ENCODE measurements around the gene CFAP74. TPM values are rescaled to one million over a fixed set of nuclear protein-coding genes. Genes with fewer than 3 reads are reported as not detected.
A peak's percentile ranks its signal among the peaks of the same experiment; 100 is the strongest.

CFAP74 gene
- total and polyA plus RNA-seq, 2 of the 13 experiments (the other 11 are each of a cell fraction or from before 2014, with no cell fraction given), result 0.27 to 0.62 TPM

GRCh38 chr1:2046953-2047748, 43.6 kb upstream of the CFAP74 start (continued):
- TF ChIP-seq ZBED4 (CRISPR knock-in tag; IDR thresholded peaks at IDR 0.05; ENCODE audit: borderline replicate concordance) (0 out of 2 replicates have a peak, but pooled peaks have one; percentile 29), ZBTB43 (CRISPR knock-in tag; conservative IDR thresholded peaks at IDR 0.05) (0 out of 2 replicates have a peak, but pooled peaks have one; percentile 17), PATZ1 (CRISPR knock-in tag; IDR thresholded peaks at IDR 0.05) (peak; percentile 56; the same call in 1 of the 2 replicates), RCOR2 (CRISPR knock-in tag; IDR thresholded peaks at IDR 0.05) (0 out of 2 replicates have a peak, but pooled peaks have one; percentile 50), CHD4 (IDR thresholded peaks at IDR 0.05; ENCODE audit: borderline replicate concordance, low read length) (no peak), NFYC (CRISPR knock-in tag; IDR thresholded peaks at IDR 0.05) (peak; percentile 28; the same call in 1 of the 2 replicates), DRAP1 (CRISPR knock-in tag; IDR thresholded peaks at IDR 0.05) (0 out of 2 replicates have a peak, but pooled peaks have one; percentile 43), NR2F6 (IDR thresholded peaks at IDR 0.05) (peak; percentile 78), NR2F6 (CRISPR knock-in tag; IDR thresholded peaks at IDR 0.05) (peak; percentile 71; the same call in 1 of the 2 replicates), ZFP91 (CRISPR knock-in tag; IDR thresholded peaks at IDR 0.05; ENCODE audit: borderline replicate concordance) (0 out of 2 replicates have a peak, but pooled peaks have one; percentile 11), ZNF720 (CRISPR knock-in tag; IDR thresholded peaks at IDR 0.05) (no peak), CREM (IDR thresholded peaks at IDR 0.05) (peak; percentile 63), CREM (CRISPR knock-in tag; IDR thresholded peaks at IDR 0.05) (no peak), ZNF30 (CRISPR knock-in tag; IDR thresholded peaks at IDR 0.05) (no peak), CBX1 (IDR thresholded peaks at IDR 0.05; ENCODE audit: low read depth) (no peak), YEATS4 (CRISPR knock-in tag; IDR thresholded peaks at IDR 0.05; ENCODE audit: borderline replicate concordance) (peak; percentile 55; the same call in 1 of the 2 replicates), NFYB (CRISPR knock-in tag; IDR thresholded peaks at IDR 0.05) (peak; percentile 60), TFDP1 (CRISPR knock-in tag; IDR thresholded peaks at IDR 0.05; ENCODE audit: borderline replicate concordance) (peak; percentile 47; the same call in 1 of the 2 replicates), NRL (CRISPR knock-in tag; IDR thresholded peaks at IDR 0.05; ENCODE audit: borderline replicate concordance) (no peak)

All from HepG2 (cell line).